ENCODE data around the gene MAP2K5. TPM values are rescaled to one million over a fixed set of nuclear protein-coding genes. Genes with fewer than 3 reads are reported as not detected.

The MAP2K5 gene
- total RNA-seq, 1 experiment from 2014 or later: 13.6 TPM

DNA sequence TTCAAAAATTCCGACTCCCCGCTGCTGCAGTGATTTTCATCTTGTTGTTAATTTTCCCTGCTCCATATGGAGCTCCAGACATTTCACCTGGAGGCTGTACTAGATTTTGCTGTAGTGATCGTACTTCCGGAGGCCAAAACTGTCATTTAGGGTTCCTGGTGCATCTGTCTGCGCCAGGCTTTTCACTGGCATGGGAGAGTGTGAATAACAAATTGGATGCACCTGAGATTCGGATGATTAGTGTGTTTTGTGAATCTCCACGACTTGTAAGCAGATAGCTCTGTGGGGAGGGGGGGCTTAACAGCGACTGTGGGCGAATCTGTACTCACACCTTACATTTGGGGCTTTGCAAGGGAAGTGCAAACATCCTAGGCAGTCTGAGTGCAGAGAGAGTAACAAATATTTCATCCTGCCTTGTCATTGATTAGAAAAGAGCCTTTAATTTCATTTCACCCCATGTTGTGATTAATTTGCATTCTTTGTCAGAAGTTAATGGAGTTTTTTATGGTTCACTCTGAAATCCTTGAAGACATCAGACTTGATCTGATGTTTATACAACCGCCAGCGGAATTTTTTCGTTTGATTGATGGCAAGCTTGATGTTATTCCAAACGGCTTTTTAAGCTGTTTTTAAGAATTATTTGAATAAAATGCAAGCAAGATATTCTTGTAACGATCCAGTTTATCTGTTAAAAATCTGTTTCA is 190.3 kb downstream of the MAP2K5 start:
- no peak for ATAC-seq
- H3K27me3 Mint-ChIP-seq (ENCODE audit: low read depth): no peaks in the 10 kb centered on the region; the same call in 1 of the 2 replicates
- peaks cover 57% of the 10 kb centered on the region for H3K4me1 Mint-ChIP-seq
- no peaks in the 10 kb centered on the region for H3K9me3 Mint-ChIP-seq
- no peak for DNase-seq (ENCODE audit: low spot score)
- POLR2A ChIA-PET: no interaction called here
- H3K36me3 Mint-ChIP-seq: no peaks in the 10 kb centered on the region
- CTCF ChIA-PET: interaction anchor here (1.0 to 1.3 kb wide), 2 partner anchors 18 to 50 kb away, joined by 3 to 4 read pairs; no protein-coding TSS in a partner anchor
- TF ChIP-seq CREB1 (CRISPR knock-in tag; IDR thresholded peaks at IDR 0.05) (no peak), ERG (CRISPR knock-in tag; IDR thresholded peaks at IDR 0.05) (no peak), NR1H2 (CRISPR knock-in tag; IDR thresholded peaks at IDR 0.05) (no peak), USF1 (CRISPR knock-in tag; IDR thresholded peaks at IDR 0.05) (no peak), MYBL2 (CRISPR knock-in tag; IDR thresholded peaks at IDR 0.05) (no peak), ZNF138 (CRISPR knock-in tag; conservative IDR thresholded peaks at IDR 0.05) (no peak), GABPB1 (CRISPR knock-in tag; IDR thresholded peaks at IDR 0.05) (no peak), ZNF232 (CRISPR knock-in tag; IDR thresholded peaks at IDR 0.05) (no peak), NFE2L1 (CRISPR knock-in tag; IDR thresholded peaks at IDR 0.05) (no peak), STAT6 (CRISPR knock-in tag; conservative IDR thresholded peaks at IDR 0.05; ENCODE audit: low read depth) (no peak), E2F1 (CRISPR knock-in tag; IDR thresholded peaks at IDR 0.05) (no peak), E2F5 (CRISPR knock-in tag; IDR thresholded peaks at IDR 0.05) (no peak), SMAD4 (CRISPR knock-in tag; IDR thresholded peaks at IDR 0.05) (no peak), CTCF (IDR thresholded peaks at IDR 0.05) (no peak)
- TF ChIP-seq, protein P1, sequence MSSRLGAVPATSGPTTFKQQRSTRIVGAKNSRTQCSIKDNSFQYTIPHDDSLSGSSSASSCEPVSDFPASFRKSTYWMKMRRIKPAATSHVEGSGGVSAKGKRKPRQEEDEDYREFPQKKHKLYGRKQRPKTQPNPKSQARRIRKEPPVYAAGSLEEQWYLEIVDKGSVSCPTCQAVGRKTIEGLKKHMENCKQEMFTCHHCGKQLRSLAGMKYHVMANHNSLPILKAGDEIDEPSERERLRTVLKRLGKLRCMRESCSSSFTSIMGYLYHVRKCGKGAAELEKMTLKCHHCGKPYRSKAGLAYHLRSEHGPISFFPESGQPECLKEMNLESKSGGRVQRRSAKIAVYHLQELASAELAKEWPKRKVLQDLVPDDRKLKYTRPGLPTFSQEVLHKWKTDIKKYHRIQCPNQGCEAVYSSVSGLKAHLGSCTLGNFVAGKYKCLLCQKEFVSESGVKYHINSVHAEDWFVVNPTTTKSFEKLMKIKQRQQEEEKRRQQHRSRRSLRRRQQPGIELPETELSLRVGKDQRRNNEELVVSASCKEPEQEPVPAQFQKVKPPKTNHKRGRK (CRISPR knock-in tag; IDR thresholded peaks at IDR 0.05; ENCODE audit: borderline replicate concordance): no peak
- TF ChIP-seq, protein P2, sequence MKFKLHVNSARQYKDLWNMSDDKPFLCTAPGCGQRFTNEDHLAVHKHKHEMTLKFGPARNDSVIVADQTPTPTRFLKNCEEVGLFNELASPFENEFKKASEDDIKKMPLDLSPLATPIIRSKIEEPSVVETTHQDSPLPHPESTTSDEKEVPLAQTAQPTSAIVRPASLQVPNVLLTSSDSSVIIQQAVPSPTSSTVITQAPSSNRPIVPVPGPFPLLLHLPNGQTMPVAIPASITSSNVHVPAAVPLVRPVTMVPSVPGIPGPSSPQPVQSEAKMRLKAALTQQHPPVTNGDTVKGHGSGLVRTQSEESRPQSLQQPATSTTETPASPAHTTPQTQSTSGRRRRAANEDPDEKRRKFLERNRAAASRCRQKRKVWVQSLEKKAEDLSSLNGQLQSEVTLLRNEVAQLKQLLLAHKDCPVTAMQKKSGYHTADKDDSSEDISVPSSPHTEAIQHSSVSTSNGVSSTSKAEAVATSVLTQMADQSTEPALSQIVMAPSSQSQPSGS (CRISPR knock-in tag; IDR thresholded peaks at IDR 0.05; ENCODE audit: borderline replicate concordance, low read depth): no peak
- TF ChIP-seq, protein P3, sequence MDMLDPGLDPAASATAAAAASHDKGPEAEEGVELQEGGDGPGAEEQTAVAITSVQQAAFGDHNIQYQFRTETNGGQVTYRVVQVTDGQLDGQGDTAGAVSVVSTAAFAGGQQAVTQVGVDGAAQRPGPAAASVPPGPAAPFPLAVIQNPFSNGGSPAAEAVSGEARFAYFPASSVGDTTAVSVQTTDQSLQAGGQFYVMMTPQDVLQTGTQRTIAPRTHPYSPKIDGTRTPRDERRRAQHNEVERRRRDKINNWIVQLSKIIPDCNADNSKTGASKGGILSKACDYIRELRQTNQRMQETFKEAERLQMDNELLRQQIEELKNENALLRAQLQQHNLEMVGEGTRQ (CRISPR knock-in tag; IDR thresholded peaks at IDR 0.05): no peak
- TF ChIP-seq, protein P4, sequence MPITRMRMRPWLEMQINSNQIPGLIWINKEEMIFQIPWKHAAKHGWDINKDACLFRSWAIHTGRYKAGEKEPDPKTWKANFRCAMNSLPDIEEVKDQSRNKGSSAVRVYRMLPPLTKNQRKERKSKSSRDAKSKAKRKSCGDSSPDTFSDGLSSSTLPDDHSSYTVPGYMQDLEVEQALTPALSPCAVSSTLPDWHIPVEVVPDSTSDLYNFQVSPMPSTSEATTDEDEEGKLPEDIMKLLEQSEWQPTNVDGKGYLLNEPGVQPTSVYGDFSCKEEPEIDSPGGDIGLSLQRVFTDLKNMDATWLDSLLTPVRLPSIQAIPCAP (CRISPR knock-in tag; IDR thresholded peaks at IDR 0.05): no peak
- TF ChIP-seq, protein P5, sequence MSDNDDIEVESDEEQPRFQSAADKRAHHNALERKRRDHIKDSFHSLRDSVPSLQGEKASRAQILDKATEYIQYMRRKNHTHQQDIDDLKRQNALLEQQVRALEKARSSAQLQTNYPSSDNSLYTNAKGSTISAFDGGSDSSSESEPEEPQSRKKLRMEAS (CRISPR knock-in tag; IDR thresholded peaks at IDR 0.05): no peak
- no peak overlapping the region for H3K4me3 Mint-ChIP-seq
- H3K27ac Mint-ChIP-seq: 0 out of 2 replicates have a peak overlapping the region, but pooled peaks have one; percentile 1

All from WTC11 (cell line).